Activated effector memory CD4-positive, alpha-beta T cell treated with anti-CD3 and anti-CD28 coated beads, Interleukin-2, amount 50 U/mL, for 16 hours (primary cell): ENCODE data around the gene KLRC2.
"Not testable (repeated sequence)": the region's sequence is repeated elsewhere in the genome, so short reads cannot be mapped to it uniquely, and the experiment has no call there.

Experiments
- DNase-seq: peaks from one replicate; pipeline ENCODE4 v3.0.0-alpha.2; 2020

Gene KLRC2

DNA sequence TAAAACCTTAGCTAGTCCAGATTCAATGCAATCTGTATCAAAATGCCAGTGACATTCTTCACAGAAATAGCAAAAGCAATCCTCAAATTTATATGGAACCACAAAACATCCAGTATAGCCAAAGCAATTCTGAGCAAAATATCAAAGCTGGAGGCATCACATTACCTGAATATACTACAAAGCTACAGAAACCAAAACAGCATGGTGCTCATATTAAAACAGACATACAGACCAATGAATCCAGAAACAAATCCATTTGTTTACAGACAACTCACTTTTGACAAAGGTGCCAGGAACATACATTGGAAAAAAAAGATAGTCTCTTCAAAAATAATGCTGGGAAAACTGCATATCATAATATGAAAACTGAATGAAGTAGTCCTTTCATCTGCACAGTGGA lies 31.0 kb downstream of the KLRC2 start:
- DNase-seq: no peak

DNA sequence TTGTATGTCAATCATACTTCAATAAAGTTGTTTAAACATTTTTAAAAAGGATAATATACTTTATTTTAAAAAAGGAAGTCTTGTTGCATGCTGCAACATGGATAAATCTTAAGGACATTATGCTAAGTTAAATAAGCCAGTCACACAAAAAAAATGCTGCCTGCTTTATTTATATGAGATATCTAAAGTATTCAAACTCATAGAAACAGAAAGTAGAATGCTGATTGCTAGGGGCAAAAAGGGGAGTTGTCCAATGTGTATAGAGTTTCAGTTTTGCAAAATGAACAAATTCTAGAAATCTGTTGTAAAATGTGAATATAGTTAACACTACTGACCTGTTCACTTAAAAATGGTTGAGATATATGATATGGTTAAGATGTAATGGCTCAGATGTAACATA lies 35.0 kb downstream of the KLRC2 start:
- no peak for DNase-seq

DNA sequence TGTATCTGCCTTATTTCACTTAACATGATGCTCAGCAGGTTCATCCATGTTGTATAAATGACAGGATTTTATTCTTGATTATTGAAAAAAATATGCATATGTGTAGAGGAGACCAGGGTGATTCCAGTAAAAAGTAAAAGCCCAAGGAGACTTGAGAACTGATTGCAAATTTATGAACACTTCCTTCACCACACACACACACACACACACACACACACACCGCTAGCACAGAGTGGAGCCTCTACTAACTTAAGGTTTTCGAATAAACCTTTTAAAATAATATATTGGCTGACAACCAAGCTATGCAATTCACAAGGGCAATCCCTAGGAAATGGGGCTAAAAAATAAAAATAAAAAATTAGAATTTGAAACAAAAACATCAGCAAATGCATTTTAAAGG lies 37.6 kb downstream of the KLRC2 start:
- DNase-seq: no peak

- no peak for DNase-seq
Measured at GRCh38 chr12:10397296-10397695, 38.5 kb downstream of the KLRC2 start.

DNA sequence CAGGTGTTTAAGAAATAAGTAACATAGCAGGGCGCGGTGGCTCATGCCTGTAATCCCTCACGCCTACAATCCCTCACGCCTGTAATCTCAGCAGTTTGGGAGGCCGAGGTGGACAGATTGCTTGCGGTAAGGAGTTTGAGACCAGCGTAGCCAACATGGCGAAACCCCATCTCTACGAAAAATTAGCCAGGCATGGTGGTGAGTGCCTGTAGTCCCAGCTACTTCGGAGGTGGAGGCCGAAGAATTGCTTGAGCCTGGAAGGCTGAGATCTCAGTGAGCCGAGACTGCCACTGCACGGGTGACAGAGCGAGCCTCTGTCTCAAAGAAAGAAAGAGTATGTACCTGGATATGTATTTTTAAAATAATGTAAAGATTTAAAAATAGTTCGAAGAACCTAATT lies 39.6 kb downstream of the KLRC2 start:
- not testable (repeated sequence) for DNase-seq

- no peak for DNase-seq
Measured at GRCh38 chr12:10395390-10395998, 40.3 kb downstream of the KLRC2 start.

DNA sequence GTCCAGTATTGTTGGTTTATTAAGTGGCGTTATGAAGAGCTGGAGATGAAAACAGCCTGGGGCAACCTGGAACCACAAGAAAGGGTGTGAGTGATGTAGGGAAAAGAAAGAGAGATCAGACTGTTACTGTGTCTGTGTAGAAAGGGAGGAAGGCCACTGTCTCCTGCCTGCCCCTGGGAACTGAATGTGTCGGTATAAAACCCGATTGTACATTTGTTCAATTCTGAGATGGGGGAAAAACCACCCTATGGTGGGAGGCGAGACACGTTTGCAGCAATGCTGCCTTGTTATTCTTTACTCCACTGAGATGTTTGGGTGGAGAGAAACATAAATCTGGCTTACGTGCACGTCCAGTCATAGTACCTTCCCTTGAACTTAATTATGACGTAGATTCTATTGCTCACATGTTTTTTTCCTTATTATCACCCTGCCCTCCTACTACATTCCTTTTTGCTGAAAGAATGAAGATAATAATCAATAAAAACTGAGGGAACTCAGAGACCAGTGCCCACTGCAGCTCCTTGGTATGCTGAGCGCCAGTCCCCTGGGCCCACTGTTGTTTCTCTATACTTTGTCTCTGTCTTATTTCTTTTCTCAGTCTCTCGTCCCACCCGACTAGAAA lies 41.2 kb downstream of the KLRC2 start:
- not testable (repeated sequence) for DNase-seq

GRCh38 chr12:10393291-10393690 lies 42.5 kb downstream of the KLRC2 start:
- no peak for DNase-seq

DNA sequence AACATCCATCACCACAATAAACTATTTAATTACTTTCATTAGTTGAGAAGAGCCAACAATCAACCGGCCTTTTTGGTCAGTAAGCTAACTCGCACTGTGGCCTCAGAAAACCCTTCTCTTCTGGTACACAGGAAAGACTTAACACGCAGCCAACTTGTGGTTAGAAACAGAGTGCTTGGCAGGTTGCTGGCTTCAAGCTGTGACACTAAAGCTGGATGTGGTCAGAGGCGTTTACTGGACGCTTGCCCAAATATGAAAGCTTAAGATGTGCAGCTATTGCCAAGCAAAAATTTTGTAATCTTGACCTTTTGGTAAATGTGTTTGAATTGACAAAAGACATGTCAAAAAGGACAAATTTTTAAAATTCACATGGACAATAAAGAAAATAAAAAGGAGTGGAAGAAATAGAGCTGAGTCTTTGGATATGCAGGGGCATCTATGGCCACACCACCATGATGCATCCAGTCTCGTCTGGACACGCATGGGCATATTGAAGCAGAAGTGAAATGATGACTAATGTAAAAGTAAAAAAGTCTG lies 43.3 kb downstream of the KLRC2 start:
- DNase-seq: no peak

DNA sequence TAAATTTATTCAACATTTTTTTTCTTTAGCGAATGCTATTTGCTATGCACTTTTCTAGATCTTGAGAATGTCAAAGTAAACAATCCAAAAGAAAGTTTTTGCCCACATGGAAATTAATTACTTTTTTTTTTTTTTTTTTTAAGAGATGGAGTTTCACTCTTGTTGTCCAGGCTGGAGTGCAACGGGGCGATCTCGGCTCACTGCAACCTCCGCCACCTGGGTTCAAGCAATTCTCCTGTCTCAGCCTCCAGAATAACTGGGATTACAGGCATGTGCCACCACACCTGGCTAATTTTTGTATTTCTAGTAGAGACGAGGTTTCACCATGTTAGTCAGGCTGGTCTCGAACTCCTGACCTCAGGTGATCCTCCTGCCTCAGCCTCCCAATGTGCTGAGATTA lies 44.8 kb downstream of the KLRC2 start:
- DNase-seq: not testable (repeated sequence)

DNA sequence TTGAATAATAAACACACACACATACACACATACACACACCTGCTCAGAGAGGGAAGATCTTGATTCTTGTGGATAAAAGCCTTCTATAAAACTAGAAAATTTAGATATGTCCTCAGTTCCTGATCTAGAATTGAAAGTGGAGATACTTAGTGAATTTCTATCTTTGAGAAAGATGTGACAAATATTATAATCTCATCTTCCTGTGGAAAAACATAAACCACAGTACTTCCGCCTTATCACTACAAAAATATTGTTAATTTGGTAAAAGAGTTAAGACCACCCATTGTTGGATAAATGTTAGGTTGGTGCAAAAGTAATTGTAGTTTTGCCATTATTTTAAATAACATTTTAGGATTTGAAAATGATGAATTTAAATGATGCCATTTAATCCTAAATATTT lies 45.9 kb downstream of the KLRC2 start, which contains the start of gene KLRK1:
Gene KLRK1, minus strand, starts transcription at position 138 of the 400 bp plus-strand sequence. CDS start 1,231 bp downstream, outside the sequence.
- DNase-seq: no peak

GRCh38 chr12:10388624-10389413 lies 47.0 kb downstream of the KLRC2 start:
- DNase-seq: no peak

- not testable (repeated sequence) for DNase-seq
Measured at GRCh38 chr12:10387498-10387897, 48.3 kb downstream of the KLRC2 start.

DNA sequence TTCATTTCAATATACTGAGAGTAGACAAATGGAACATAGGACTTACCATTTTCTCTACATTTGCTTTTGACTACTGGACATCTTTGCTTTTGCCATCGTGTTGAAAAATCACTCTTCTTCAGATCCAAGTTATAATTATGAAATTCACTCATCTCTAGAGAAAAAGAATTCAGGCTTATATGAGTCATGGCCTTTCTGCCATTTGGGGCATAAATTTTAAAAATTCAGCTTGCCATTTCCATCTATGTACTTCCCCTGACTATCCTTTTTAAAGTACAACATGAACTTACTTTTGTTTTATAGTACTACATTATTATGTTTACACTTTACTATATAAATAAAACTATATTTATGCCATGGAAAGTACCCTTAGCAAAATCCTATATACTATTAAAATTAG lies 49.0 kb downstream of the KLRC2 start:
- no peak for DNase-seq

- no peak for DNase-seq
Measured at GRCh38 chr12:10385166-10385613, 50.6 kb downstream of the KLRC2 start.

DNA sequence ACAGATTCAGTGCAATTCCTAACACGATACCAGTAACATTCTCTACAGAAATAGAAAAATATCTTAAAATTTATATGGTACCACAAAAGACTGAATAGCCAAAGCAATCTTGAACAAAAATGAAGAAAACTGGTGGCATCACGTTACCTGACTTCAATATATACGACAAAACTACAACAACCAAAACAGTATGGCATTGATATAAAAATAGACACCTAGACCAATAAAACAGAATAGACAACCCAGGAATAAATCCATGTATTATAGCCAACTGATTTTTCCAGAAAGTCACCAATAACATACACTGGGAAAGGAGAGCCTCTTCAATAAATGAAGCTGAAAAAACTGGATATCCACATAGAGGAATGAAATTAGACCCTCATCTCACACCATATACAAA lies 51.6 kb downstream of the KLRC2 start:
- DNase-seq: no peak

- no peak for DNase-seq
Measured at GRCh38 chr12:10381928-10382628, 53.7 kb downstream of the KLRC2 start.
